IMR-90 (cell line): ENCODE measurements around the gene SEMA5A. TPM values are rescaled to one million over a fixed set of nuclear protein-coding genes. Genes with fewer than 3 reads are reported as not detected.

ENCODE experiments used
- ATAC-seq: fragments of 200-7000 bp; cut with Tn5 transposase; 2 replicates; pipeline ENCODE4 v1.9.1; 2020; ENCODE audit warnings: low read depth, mild to moderate bottlenecking, moderate library complexity
- BruUV-seq: library from RNA; stranded (reverse); fragments of 400-500 nt; replicated peaks from 2 replicates; lab custom pipeline; 2021; lab: Mats Ljungman, UMichigan
- CTCF ChIA-PET: fragments of 300-600 bp; formaldehyde crosslinking; extraction: SDS; loops from one replicate; lab custom pipeline; 2021; ENCODE audit warnings: antibody characterized with exemption; lab: Yijun Ruan, JAX
- POLR2A ChIA-PET: fragments of 300-600 bp; sonication (Branson Sonifier 250); formaldehyde crosslinking; loops from one replicate; lab custom pipeline; 2022; ENCODE audit warnings: antibody characterized with exemption; ENCODE audit not compliant: unreplicated experiment; lab: Charles Lee
- DNase-seq: peaks from one replicate; pipeline ENCODE4 v3.0.0; 2013
- H2AFZ ChIP-seq: replicated peaks from 2 replicates; pipeline ENCODE3; 2013; ENCODE audit warnings: low read length, mild to moderate bottlenecking; ENCODE audit not compliant: poor library complexity
- H2AK5ac ChIP-seq: 2 replicates; pipeline ENCODE4 v1.6.1; 2013; ENCODE audit warnings: low read depth, low read length, inconsistent platforms
- H2AK9ac ChIP-seq: replicated peaks from 2 replicates; pipeline ENCODE3; 2013; ENCODE audit warnings: mild to moderate bottlenecking, low read depth, low read length, moderate library complexity; ENCODE audit not compliant: poor library complexity
- H2BK120ac ChIP-seq: 2 replicates; pipeline ENCODE4 v1.6.1; 2013; ENCODE audit warnings: low read depth, low read length, inconsistent platforms
- H2BK15ac ChIP-seq: 3 replicates; pipeline ENCODE4 v1.6.1; 2013; ENCODE audit warnings: low read depth, low read length, inconsistent platforms
- H2BK20ac ChIP-seq: 2 replicates; pipeline ENCODE4 v1.6.1; 2013; ENCODE audit warnings: low read depth, mild to moderate bottlenecking, inconsistent platforms, low read length, moderate library complexity
- H2BK5ac ChIP-seq: 2 replicates; pipeline ENCODE4 v1.6.1; 2013; ENCODE audit warnings: mild to moderate bottlenecking, low read depth, low read length, inconsistent platforms; ENCODE audit not compliant: poor library complexity, severe bottlenecking
- H3K14ac ChIP-seq: replicated peaks from 2 replicates; pipeline ENCODE4 v1.6.1; 2013; ENCODE audit warnings: low read depth, low read length, inconsistent platforms
- H3K18ac ChIP-seq: 2 replicates; pipeline ENCODE4 v1.6.1; 2013; ENCODE audit warnings: low read depth, low read length, control low read depth
- H3K23ac ChIP-seq: 2 replicates; pipeline ENCODE4 v1.6.1; 2013; ENCODE audit warnings: low read depth, low read length, inconsistent platforms
- H3K27ac ChIP-seq: 2 replicates; pipeline ENCODE4 v1.5.1; 2013; ENCODE audit warnings: mild to moderate bottlenecking, control low read depth, low read length; ENCODE audit not compliant: insufficient read depth
- H3K27me3 ChIP-seq: 2 replicates; pipeline ENCODE4 v1.6.1; 2013; ENCODE audit warnings: low read length; ENCODE audit not compliant: control insufficient read depth, insufficient read depth
- H3K36me3 ChIP-seq: 2 replicates; pipeline ENCODE4 v1.6.1; 2013; ENCODE audit warnings: low read length, mixed read lengths; ENCODE audit not compliant: control insufficient read depth, insufficient read depth
- H3K4ac ChIP-seq: 2 replicates; pipeline ENCODE4 v1.6.1; 2013; ENCODE audit warnings: low read depth, low read length, inconsistent platforms
- H3K4me1 ChIP-seq: 2 replicates; pipeline ENCODE4 v1.6.1; 2013; ENCODE audit warnings: low read length, mixed read lengths; ENCODE audit not compliant: control insufficient read depth, insufficient read depth
- H3K4me2 ChIP-seq: 2 replicates; pipeline ENCODE4 v1.6.1; 2013; ENCODE audit warnings: low read depth, mild to moderate bottlenecking, control low read depth, low read length, moderate library complexity
- H3K4me3 ChIP-seq: 2 replicates; pipeline ENCODE4 v1.5.1; 2013; ENCODE audit warnings: low read depth, mild to moderate bottlenecking, control low read depth, low read length, moderate library complexity; ENCODE audit not compliant: insufficient read depth
- H3K56ac ChIP-seq: 2 replicates; pipeline ENCODE4 v1.6.1; 2013; ENCODE audit warnings: low read length, inconsistent platforms; ENCODE audit not compliant: insufficient read depth; ENCODE audit errors: extremely low read depth
- H3K79me1 ChIP-seq, 2 experiments: 2 replicates each; pipeline ENCODE4 v1.6.1; 2013; ENCODE audit warnings: low read length in 2 of 2, inconsistent platforms in 1 of 2, low read depth in 1 of 2
- H3K9ac ChIP-seq: 2 replicates; pipeline ENCODE4 v1.6.1; 2013; ENCODE audit warnings: low read depth, low read length, control low read depth
- H3K9me1 ChIP-seq: 2 replicates; pipeline ENCODE4 v1.6.1; 2013; ENCODE audit warnings: low read length, inconsistent platforms; ENCODE audit not compliant: insufficient read depth
- H3K9me3 ChIP-seq: 2 replicates; pipeline ENCODE4 v1.6.1; 2013; ENCODE audit warnings: low read length; ENCODE audit not compliant: control insufficient read depth, insufficient read depth
- H4K20me1 ChIP-seq: 2 replicates; pipeline ENCODE4 v1.6.1; 2013; ENCODE audit warnings: low read length, inconsistent platforms; ENCODE audit not compliant: insufficient read depth
- H4K5ac ChIP-seq: 2 replicates; pipeline ENCODE4 v1.6.1; 2013; ENCODE audit warnings: mild to moderate bottlenecking, low read depth, low read length, control low read depth
- H4K8ac ChIP-seq, 2 experiments: 2 replicates each; pipeline ENCODE4 v1.6.1; 2013; ENCODE audit warnings: low read depth in 2 of 2, low read length in 2 of 2, control low read depth in 1 of 2, inconsistent platforms in 1 of 2
- H4K91ac ChIP-seq: 2 replicates; pipeline ENCODE4 v1.6.1; 2013; ENCODE audit warnings: low read depth, low read length, inconsistent platforms; ENCODE audit not compliant: insufficient read depth
- MAZ ChIP-seq: IDR thresholded peaks from 2 replicates; pipeline ENCODE4 v1.6.1; 2012; ENCODE audit warnings: low read depth, mild to moderate bottlenecking, low read length, improper control_type of control experiment, moderate library complexity, borderline replicate concordance
- WGBS, 2 experiments: methylation state at CpG; one replicate each; pipeline versions ENCODE4 v1.1.5 to v1.1.7; 2013; ENCODE audit warnings: missing lambda C conversion rate in 2 of 2; ENCODE audit not compliant: insufficient read length in 1 of 2; ENCODE audit errors: extremely low coverage in 2 of 2; 5-methylcytosine and 5-hydroxymethylcytosine counted together
- dilution Hi-C: fragments of 300-500 bp; cut with HindIII; formaldehyde crosslinking; loops from one replicate; pipeline ENCODE4 v1.14.3; 2018; ENCODE audit warnings: low sequenced_read_pairs; ENCODE audit not compliant: unreplicated experiment
- in situ Hi-C: fragments of 300-500 bp; cut with MboI; formaldehyde crosslinking; loops from 3 replicates; pipeline ENCODE4 v1.14.3; 2019; ENCODE audit warnings: low sequenced_read_pairs, inconsistent platforms, mixed read lengths
- intact Hi-C: fragments of 100-400 bp; cut with micrococcal nuclease; formaldehyde crosslinking; loops from 2 replicates; pipeline ENCODE4 v1.10.0; 2022
- polyA plus RNA-seq, 3 experiments: library from polyadenylated mRNA; depleted of rRNA; stranded (reverse); fragments of >200 nt; gene quantifications; 2 replicates each; pipeline ENCODE4 v1.2.3, GENCODE V29; 2012; ENCODE audit warnings: low replicate concordance in 1 of 3
- total RNA-seq: library from RNA; depleted of rRNA; stranded (reverse); fragments of >200 nt; gene quantifications from 2 replicates; pipeline ENCODE4 v1.2.3, GENCODE V29; 2012

SEMA5A gene
- total and polyA plus RNA-seq, 2 of the 4 experiments (the other 2 are of a cell fraction), result 8.2 to 9.9 TPM

GRCh38 chr5:9429691-9430215 lies 116.1 kb downstream of the SEMA5A start:
- ChIA-PET CTCF (no interaction called here), POLR2A (interaction anchor here (0.6 kb wide), 1 partner anchor 70 kb away, joined by 3 read pairs; no protein-coding TSS in a partner anchor)
- H3K79me1 ChIP-seq, result peaks cover 10 to 60% of the 10 kb centered on the region in 2 experiments
- no peaks in the 10 kb centered on the region for H3K9me3 ChIP-seq
- peaks cover 17% of the 10 kb centered on the region for H3K4me1 ChIP-seq
- no peak for TF ChIP-seq MAZ
- H3K4me2 ChIP-seq, result no peak overlapping the region
- dilution Hi-C loops, result no loop called here
- no peak overlapping the region for H4K91ac ChIP-seq
- H4K8ac ChIP-seq, result no peak overlapping the region; a peak in 1 of 4 replicates
- WGBS, 2 experiments, result 84% methylated on average over 7 of the region's 8 CpGs; no CpG with 5 or more reads in 1 of the 2 experiments
- H3K27ac ChIP-seq, result no peak overlapping the region
- H2AFZ ChIP-seq, result no peak overlapping the region
- DNase-seq, result no peak
- H3K14ac ChIP-seq, result no peak overlapping the region; the same call in 1 of the 2 replicates
- no peak overlapping the region for H2AK5ac ChIP-seq
- peaks cover 20% of the 10 kb centered on the region for H3K9me1 ChIP-seq
- H2BK15ac ChIP-seq, result no peak overlapping the region
- H3K27me3 ChIP-seq, result no peaks in the 10 kb centered on the region
- peaks cover 10% of the 10 kb centered on the region; the same call in 1 of the 2 replicates for H4K20me1 ChIP-seq
- H4K5ac ChIP-seq, result no peak overlapping the region
- no peak overlapping the region for H3K4me3 ChIP-seq
- intact Hi-C loops, result no loop called here
- H3K18ac ChIP-seq, result no peak overlapping the region; the same call in 1 of the 2 replicates
- no peak overlapping the region for H2AK9ac ChIP-seq
- in situ Hi-C loops, result no loop called here
- H3K56ac ChIP-seq, result no peak overlapping the region
- H3K9ac ChIP-seq, result no peak overlapping the region
- no peaks in the 10 kb centered on the region for H3K36me3 ChIP-seq
- H3K4ac ChIP-seq, result peak overlapping the region; percentile 34; the same call in 1 of the 2 replicates
- no peak overlapping the region; the same call in 1 of the 2 replicates for H2BK120ac ChIP-seq
- H2BK5ac ChIP-seq, result no peak overlapping the region
- BruUV-seq, result no TSS peak
- H2BK20ac ChIP-seq, result peak overlapping the region; percentile 47; the same call in 1 of the 2 replicates
- ATAC-seq, result no peak
- H3K23ac ChIP-seq, result no peak overlapping the region
